Prostate gland (tissue), 2 donors: Measurements from ENCODE around the gene CABLES1. TPM values are rescaled to one million over a fixed set of nuclear protein-coding genes. Genes with fewer than 3 reads are reported as not detected.

ENCODE experiments used
- DNase-seq: peaks from one replicate; pipeline ENCODE4 v3.0.0-alpha.2; 2019; ENCODE audit warnings: low spot score
- H3K27ac ChIP-seq, 2 donors: fragments of 200-600 bp; sonication (generic); 2 replicates each; pipeline ENCODE4 v1.5.1; 2017 to 2019
- H3K27me3 ChIP-seq: fragments of 200-600 bp; sonication (generic); replicated peaks from 2 replicates; pipeline ENCODE4 v1.5.1; 2019; ENCODE audit not compliant: insufficient read depth
- H3K36me3 ChIP-seq, 2 donors: fragments of 200-600 bp; sonication (generic); 1 replicate in 1 of 2; 2 replicates in 1 of 2; pipeline versions ENCODE4 v1.5.1 to v1.8.1; 2017 to 2019
- H3K4me1 ChIP-seq: fragments of 200-600 bp; sonication (generic); replicated peaks from 2 replicates; pipeline ENCODE4 v1.5.1; 2019
- H3K4me3 ChIP-seq, 2 donors: fragments of 200-600 bp; sonication (generic); 2 replicates each; pipeline ENCODE4 v1.5.1; 2017 to 2019
- H3K9me3 ChIP-seq: fragments of 200-600 bp; sonication (generic); 2 replicates; pipeline ENCODE4 v1.5.1; 2017
- CTCF ChIP-seq, 4 experiments: fragments of 200-600 bp in 2 of 4; fragments of 450-650 bp in 2 of 4; sonication (generic) in 2 of 4; IDR thresholded peaks; 1 replicate in 3 of 4; 2 replicates in 1 of 4; pipeline ENCODE4 v1.5.1; 2016 to 2019; ENCODE audit warnings: antibody characterized with exemption in 4 of 4, mild to moderate bottlenecking in 2 of 4, moderate library complexity in 2 of 4
- POLR2A ChIP-seq: fragments of 450-650 bp; IDR thresholded peaks from one replicate; pipeline ENCODE4 v1.6.1; 2016; ENCODE audit warnings: antibody characterized with exemption, mild to moderate bottlenecking
- POLR2AphosphoS5 ChIP-seq: sonication (generic); formaldehyde crosslinking; IDR thresholded peaks from one replicate; pipeline ENCODE4 v1.6.1; 2017; ENCODE audit warnings: antibody characterized with exemption
- WGBS: methylation state at CpG from one replicate; pipeline ENCODE4 v1.1.5; 2018; 5-methylcytosine and 5-hydroxymethylcytosine counted together
- intact Hi-C: fragments of 100-400 bp; cut with DNase I; formaldehyde crosslinking; loops from one replicate; pipeline ENCODE4 v1.14.2; 2022
- total RNA-seq, 2 donors: library from RNA; depleted of rRNA; stranded (reverse); fragments of >200 nt; gene quantifications; one replicate each; pipeline ENCODE4 v1.1.0, GENCODE V29; 2016

CABLES1 gene
- total RNA-seq, 2 donors from 2014 or later = 3.9 to 16.2 TPM

- Histone ChIP-seq H3K4me1 (no peaks in the 10 kb centered on the region), H3K36me3 (no peaks in the 10 kb centered on the region), H3K4me3 (no peak overlapping the region), H3K27ac (no peak overlapping the region), H3K27me3 (no peaks in the 10 kb centered on the region), H3K9me3 (no peaks in the 10 kb centered on the region)
- no peak for DNase-seq
- 98% methylated on average over 9 of the region's 9 CpGs for WGBS
- intact Hi-C loops = no loop called here
- TF ChIP-seq POLR2AphosphoS5 (no peak), POLR2A (no peak), CTCF (IDR thresholded peaks at IDR 0.05) (no peak)
Observed at GRCh38 chr18:23205980-23206379, 70.7 kb downstream of the CABLES1 start.

GRCh38 chr18:23207191-23207955 is 72.1 kb downstream of the CABLES1 start:
- WGBS = 89% methylated on average over 9 of the region's 9 CpGs
- Histone ChIP-seq H3K4me3 (no peak overlapping the region), H3K27me3 (no peaks in the 10 kb centered on the region), H3K4me1 (no peaks in the 10 kb centered on the region), H3K9me3 (no peaks in the 10 kb centered on the region), H3K36me3 (no peaks in the 10 kb centered on the region), H3K27ac (no peak overlapping the region)
- TF ChIP-seq POLR2A (no peak), CTCF (IDR thresholded peaks at IDR 0.05) (no peak), POLR2AphosphoS5 (no peak)
- intact Hi-C loops = no loop called here
- no peak for DNase-seq

DNA sequence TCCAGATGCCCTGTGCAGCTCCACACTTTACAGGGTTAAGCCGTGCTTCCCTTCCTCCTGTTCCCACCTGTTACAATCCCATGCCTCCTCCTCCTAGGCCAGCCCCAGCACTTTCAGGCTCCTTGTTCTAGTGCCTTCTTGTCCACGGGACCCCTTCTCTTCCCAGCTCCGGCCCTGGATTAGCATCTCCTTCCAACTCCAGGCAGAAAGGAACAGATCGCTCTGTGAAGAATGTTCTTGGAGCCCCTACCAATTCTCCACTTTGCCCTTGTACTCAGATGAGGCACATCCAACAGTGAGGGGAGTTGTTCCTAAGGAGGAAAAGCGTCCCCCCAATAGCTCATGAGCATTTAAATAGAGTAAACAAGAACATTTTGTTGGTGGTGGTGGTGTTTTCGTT is 72.7 kb downstream of the CABLES1 start:
- H3K27ac ChIP-seq = no peak overlapping the region
- intact Hi-C loops = no loop called here
- no peak for DNase-seq

DNA sequence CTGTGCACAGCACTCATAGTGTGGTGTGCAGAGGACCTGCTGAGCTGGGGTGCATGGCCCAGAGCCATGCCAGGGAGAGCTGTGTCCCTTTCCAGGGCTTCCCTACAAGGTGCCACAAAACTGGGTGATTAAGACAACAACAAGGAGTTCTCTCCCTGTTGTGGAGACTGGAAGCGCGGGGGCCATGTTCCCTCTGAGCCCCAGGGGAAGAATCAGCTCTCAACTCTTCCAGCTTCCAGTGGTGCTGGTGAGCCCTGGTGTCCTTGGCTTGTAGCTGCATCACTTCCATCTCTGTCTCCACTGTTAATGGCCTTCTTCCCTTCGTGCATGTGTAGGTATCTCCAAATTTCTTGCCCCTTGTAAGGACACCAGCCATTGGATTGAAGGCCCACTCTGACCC is 73.3 kb downstream of the CABLES1 start:
- H3K27ac ChIP-seq = no peak overlapping the region
- H3K9me3 ChIP-seq = no peaks in the 10 kb centered on the region
- no peak overlapping the region for H3K4me3 ChIP-seq
- DNase-seq = no peak
- no peaks in the 10 kb centered on the region for H3K36me3 ChIP-seq
- TF ChIP-seq POLR2AphosphoS5 = no peak
- TF ChIP-seq CTCF (IDR thresholded peaks at IDR 0.05) = no peak
- TF ChIP-seq POLR2A = no peak
- 95% methylated on average over 3 of the region's 3 CpGs for WGBS
- H3K27me3 ChIP-seq = no peaks in the 10 kb centered on the region
- no peaks in the 10 kb centered on the region for H3K4me1 ChIP-seq
- intact Hi-C loops = no loop called here

More for the DNA sequence above, 72.7 kb downstream of the CABLES1 start:
- TF ChIP-seq CTCF (IDR thresholded peaks at IDR 0.05) (no peak), POLR2AphosphoS5 (no peak), POLR2A (no peak)
- H3K27me3 ChIP-seq = no peaks in the 10 kb centered on the region
- 98% methylated on average over 6 of the region's 6 CpGs for WGBS
- H3K36me3 ChIP-seq = no peaks in the 10 kb centered on the region
- H3K4me1 ChIP-seq = no peaks in the 10 kb centered on the region
- H3K9me3 ChIP-seq = no peaks in the 10 kb centered on the region
- H3K4me3 ChIP-seq = no peak overlapping the region

DNA sequence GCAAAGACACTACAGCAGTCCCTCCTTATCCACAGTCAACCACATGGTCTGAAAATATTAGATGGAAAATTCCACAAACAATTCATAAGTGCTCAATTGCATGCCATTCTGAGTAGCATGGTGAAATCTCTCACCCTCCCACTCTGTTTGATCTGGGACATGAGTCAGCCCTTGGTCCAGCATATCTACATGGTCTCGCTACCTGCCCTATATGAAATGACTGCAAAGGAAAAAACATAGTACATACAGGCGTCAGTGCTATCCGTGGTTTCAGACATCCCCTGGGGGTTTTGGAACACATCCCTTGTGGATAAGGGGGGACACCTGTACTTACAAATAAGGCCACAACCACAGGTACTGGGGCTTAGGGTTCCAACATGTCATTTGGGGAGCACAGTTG is 73.7 kb downstream of the CABLES1 start:
- Histone ChIP-seq H3K27ac (no peak overlapping the region), H3K27me3 (no peaks in the 10 kb centered on the region), H3K36me3 (no peaks in the 10 kb centered on the region), H3K4me1 (no peaks in the 10 kb centered on the region), H3K4me3 (no peak overlapping the region), H3K9me3 (no peaks in the 10 kb centered on the region)
- no peak for DNase-seq
- TF ChIP-seq CTCF (IDR thresholded peaks at IDR 0.05) (no peak), POLR2AphosphoS5 (no peak), POLR2A (no peak)
- intact Hi-C loops = no loop called here
- WGBS = 91% methylated on average over 3 of the region's 3 CpGs
